CD4-positive, CD25-positive, alpha-beta regulatory T cell (primary cell): ENCODE measurements around the gene TENM4. TPM values are rescaled to one million over a fixed set of nuclear protein-coding genes. Genes with fewer than 3 reads are reported as not detected.

Experiments used
- ATAC-seq, 2 donors: fragments of 150-1000 bp; cut with Tn5 transposase; one replicate each; pipeline ENCODE4 v1.10.0; 2021; ENCODE audit warnings: low read depth in 2 of 2, moderate number of reproducible peaks in 2 of 2, moderate library complexity in 1 of 2
- DNase-seq, 3 donors: peaks; one replicate each; pipeline versions ENCODE4 v3.0.0 to v3.0.0-alpha.2; 2012 to 2022; ENCODE audit warnings: mixed read lengths in 1 of 3
- H3K27ac ChIP-seq: one replicate; pipeline ENCODE4 v1.7.0; 2013; ENCODE audit warnings: mild to moderate bottlenecking, low read length; ENCODE audit not compliant: insufficient read depth, poor library complexity, severe bottlenecking
- H3K27me3 ChIP-seq: one replicate; pipeline ENCODE4 v1.7.0; 2013; ENCODE audit warnings: low read length; ENCODE audit not compliant: control insufficient read depth, insufficient read depth
- H3K36me3 ChIP-seq: one replicate; pipeline ENCODE4 v1.7.0; 2013; ENCODE audit warnings: mild to moderate bottlenecking, low read length, moderate library complexity; ENCODE audit not compliant: control insufficient read depth, insufficient read depth
- H3K4me1 ChIP-seq: 2 replicates; pipeline ENCODE4 v1.7.0; 2013; ENCODE audit warnings: mild to moderate bottlenecking, low read length; ENCODE audit not compliant: insufficient read depth, control insufficient read depth, poor library complexity, severe bottlenecking
- H3K4me3 ChIP-seq: one replicate; pipeline ENCODE4 v1.7.0; 2013; ENCODE audit warnings: low read depth, mild to moderate bottlenecking, low read length, moderate library complexity
- H3K9me3 ChIP-seq, 2 experiments: 1 replicate in 1 of 2; 2 replicates in 1 of 2; pipeline ENCODE4 v1.7.0; 2013; ENCODE audit warnings: low read length in 2 of 2, mild to moderate bottlenecking in 1 of 2, moderate library complexity in 1 of 2; ENCODE audit not compliant: control insufficient read depth in 2 of 2
- H3K27ac Mint-ChIP-seq, 3 donors: one replicate each; pipeline ENCODE4 v1.8.0; 2020 to 2022; ENCODE audit warnings: mild to moderate bottlenecking in 3 of 3, mixed read lengths in 3 of 3, moderate library complexity in 2 of 3
- H3K27me3 Mint-ChIP-seq: one replicate; pipeline ENCODE4 v1.8.0; 2022; ENCODE audit warnings: mild to moderate bottlenecking, mixed read lengths
- H3K36me3 Mint-ChIP-seq: one replicate; pipeline ENCODE4 v1.8.0; 2020; ENCODE audit warnings: mixed read lengths
- H3K4me1 Mint-ChIP-seq, 4 donors: one replicate each; pipeline ENCODE4 v1.8.0; 2020 to 2022; ENCODE audit warnings: mixed read lengths in 4 of 4, mild to moderate bottlenecking in 1 of 4
- H3K4me3 Mint-ChIP-seq, 4 donors: one replicate each; pipeline ENCODE4 v1.8.0; 2020 to 2022; ENCODE audit warnings: mild to moderate bottlenecking in 4 of 4, mixed read lengths in 4 of 4, moderate library complexity in 3 of 4
- H3K9me3 Mint-ChIP-seq, 7 donors: one replicate each; pipeline ENCODE4 v1.8.0; 2020 to 2022; ENCODE audit warnings: mixed read lengths in 7 of 7, mild to moderate bottlenecking in 3 of 7, moderate library complexity in 2 of 7
- polyA plus RNA-seq, 4 donors: library from polyadenylated mRNA; unstranded; fragments of 300-500 nt; fragmentation: Illumina TruSeq; gene quantifications; one replicate each; pipeline ENCODE4 v1.2.3, GENCODE V29; 2021
- total RNA-seq: library from RNA; stranded (reverse); gene quantifications from one replicate; pipeline ENCODE4 v1.2.3, GENCODE V29; 2022

The TENM4 gene
- total and polyA plus RNA-seq, 5 donors from 2014 or later = 0.02 TPM; not detected in 4

- Mint-ChIP-seq H3K4me1 (no peaks in the 10 kb centered on the region), H3K27ac (no peak overlapping the region), H3K27me3 (no peaks in the 10 kb centered on the region), H3K36me3 (no peaks in the 10 kb centered on the region), H3K4me3 (no peak overlapping the region), H3K9me3 (peaks cover 0 to 7% (median 4%) of the 10 kb centered on the region in 7 donors)
- H3K27ac ChIP-seq = no peak overlapping the region
- H3K4me1 ChIP-seq = no peaks in the 10 kb centered on the region
- H3K4me3 ChIP-seq = no peak overlapping the region
- no peaks in the 10 kb centered on the region for H3K9me3 ChIP-seq
- no peaks in the 10 kb centered on the region for H3K27me3 ChIP-seq
- H3K36me3 ChIP-seq = no peaks in the 10 kb centered on the region
- ATAC-seq (no peak), DNase-seq (no peak)
Measured at GRCh38 chr11:79013509-79013908, 427.3 kb downstream of the TENM4 start.

DNA sequence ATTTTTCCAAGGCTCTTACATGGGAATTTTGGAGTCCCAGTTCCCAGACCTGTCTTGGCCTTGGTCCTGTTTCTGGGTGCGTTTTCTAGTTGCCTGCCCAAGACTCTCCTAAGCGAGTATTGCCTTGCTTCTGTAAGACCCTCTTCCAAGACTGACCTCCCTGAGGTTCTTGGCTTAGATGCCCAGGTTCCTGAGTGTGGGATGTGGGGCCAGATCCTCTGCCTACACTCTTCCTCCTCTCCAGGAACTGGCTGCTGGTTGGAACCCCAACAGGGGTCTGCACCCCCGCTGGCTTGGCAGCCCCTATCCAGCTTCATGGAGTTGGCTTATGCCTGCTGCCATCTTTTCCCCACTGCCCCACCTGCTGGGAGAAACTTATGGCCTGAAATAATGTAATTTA, 429.5 kb downstream of the TENM4 start:
- Mint-ChIP-seq H3K4me1 (no peaks in the 10 kb centered on the region), H3K36me3 (no peaks in the 10 kb centered on the region), H3K27ac (no peak overlapping the region), H3K27me3 (no peaks in the 10 kb centered on the region), H3K9me3 (peaks cover 0 to 7% (median 4%) of the 10 kb centered on the region in 7 donors), H3K4me3 (no peak overlapping the region)
- H3K9me3 ChIP-seq = no peaks in the 10 kb centered on the region
- H3K27me3 ChIP-seq = no peaks in the 10 kb centered on the region
- no peak for DNase-seq
- ATAC-seq = no peak
- H3K27ac ChIP-seq = no peak overlapping the region
- H3K36me3 ChIP-seq = no peaks in the 10 kb centered on the region
- no peaks in the 10 kb centered on the region for H3K4me1 ChIP-seq
- H3K4me3 ChIP-seq = no peak overlapping the region

GRCh38 chr11:79007771-79008402, 432.9 kb downstream of the TENM4 start:
- no peak overlapping the region for H3K4me3 Mint-ChIP-seq
- ATAC-seq = no peak
- peaks cover 2 to 8% (median 4%) of the 10 kb centered on the region in 7 donors for H3K9me3 Mint-ChIP-seq

DNA sequence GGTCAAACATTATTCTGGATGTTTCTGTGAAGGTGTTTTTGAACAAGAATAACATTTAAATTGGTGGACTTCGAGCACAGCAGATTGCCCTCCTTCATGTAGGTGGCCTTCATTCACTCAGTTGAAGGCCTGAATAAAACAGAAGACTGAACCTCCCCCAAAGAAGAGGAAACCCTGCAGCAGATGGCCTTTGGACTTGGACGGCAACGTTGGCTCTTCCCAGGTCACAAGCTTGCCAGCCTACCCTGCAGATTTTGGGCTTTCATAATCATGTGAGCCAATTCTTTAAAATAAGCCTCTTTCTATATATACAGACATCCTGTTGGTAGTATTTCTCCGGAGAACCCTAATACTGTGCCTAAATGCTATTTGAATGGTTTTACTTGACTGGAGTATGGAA, 434.0 kb downstream of the TENM4 start:
- no peak overlapping the region for H3K4me3 ChIP-seq
- H3K4me1 Mint-ChIP-seq = no peaks in the 10 kb centered on the region
- H3K27ac ChIP-seq = no peak overlapping the region
- H3K4me1 ChIP-seq = no peaks in the 10 kb centered on the region
- peaks cover 4% of the 10 kb centered on the region for H3K27me3 Mint-ChIP-seq
- no peak overlapping the region for H3K27ac Mint-ChIP-seq
- no peak overlapping the region for H3K4me3 Mint-ChIP-seq
- no peak for DNase-seq
- no peak for ATAC-seq
- H3K9me3 ChIP-seq = peaks cover 0 to 2% of the 10 kb centered on the region in 2 experiments
- no peaks in the 10 kb centered on the region for H3K27me3 ChIP-seq
- H3K9me3 Mint-ChIP-seq = peaks cover 2 to 9% (median 6%) of the 10 kb centered on the region in 7 donors
- H3K36me3 Mint-ChIP-seq = no peaks in the 10 kb centered on the region
- H3K36me3 ChIP-seq = no peaks in the 10 kb centered on the region

More at GRCh38 chr11:79007771-79008402, 432.9 kb downstream of the TENM4 start:
- H3K27ac ChIP-seq = no peak overlapping the region
- Mint-ChIP-seq H3K36me3 (no peaks in the 10 kb centered on the region), H3K27ac (no peak overlapping the region), H3K4me1 (no peaks in the 10 kb centered on the region), H3K27me3 (peaks cover 4% of the 10 kb centered on the region)
- no peaks in the 10 kb centered on the region for H3K4me1 ChIP-seq
- peaks cover 0 to 2% of the 10 kb centered on the region in 2 experiments for H3K9me3 ChIP-seq
- H3K36me3 ChIP-seq = no peaks in the 10 kb centered on the region
- H3K27me3 ChIP-seq = no peaks in the 10 kb centered on the region
- no peak for DNase-seq
- H3K4me3 ChIP-seq = no peak overlapping the region

DNA sequence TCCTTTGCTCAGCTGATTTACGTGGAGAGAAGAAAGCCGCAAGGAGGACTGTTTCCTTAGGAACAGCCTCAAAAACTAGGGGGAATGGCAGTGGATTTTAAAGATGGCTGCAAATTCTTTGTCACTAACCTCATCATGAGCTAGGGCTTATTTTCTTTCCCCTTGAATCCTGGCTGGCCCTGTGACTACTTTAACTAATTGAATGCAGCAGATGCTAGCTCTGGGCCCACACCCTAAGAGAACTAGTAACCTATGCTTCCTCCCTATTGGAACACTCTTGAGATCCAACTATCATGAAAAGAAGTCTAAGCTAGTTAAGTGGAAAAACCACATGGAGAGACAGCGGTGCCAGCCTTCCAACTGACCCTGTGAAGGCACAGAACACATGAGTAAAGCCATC, 444.8 kb downstream of the TENM4 start:
- H3K36me3 ChIP-seq = no peaks in the 10 kb centered on the region
- Mint-ChIP-seq H3K9me3 (peaks cover 0 to 17% (median 7%) of the 10 kb centered on the region in 7 donors), H3K4me1 (no peaks in the 10 kb centered on the region), H3K36me3 (no peaks in the 10 kb centered on the region), H3K27ac (no peak overlapping the region), H3K4me3 (no peak overlapping the region), H3K27me3 (no peaks in the 10 kb centered on the region)
- DNase-seq (no peak), ATAC-seq (no peak)
- H3K27me3 ChIP-seq = no peaks in the 10 kb centered on the region
- peaks cover 3 to 5% of the 10 kb centered on the region in 2 experiments for H3K9me3 ChIP-seq
- no peak overlapping the region for H3K4me3 ChIP-seq
- no peaks in the 10 kb centered on the region for H3K4me1 ChIP-seq
- no peak overlapping the region for H3K27ac ChIP-seq

DNA sequence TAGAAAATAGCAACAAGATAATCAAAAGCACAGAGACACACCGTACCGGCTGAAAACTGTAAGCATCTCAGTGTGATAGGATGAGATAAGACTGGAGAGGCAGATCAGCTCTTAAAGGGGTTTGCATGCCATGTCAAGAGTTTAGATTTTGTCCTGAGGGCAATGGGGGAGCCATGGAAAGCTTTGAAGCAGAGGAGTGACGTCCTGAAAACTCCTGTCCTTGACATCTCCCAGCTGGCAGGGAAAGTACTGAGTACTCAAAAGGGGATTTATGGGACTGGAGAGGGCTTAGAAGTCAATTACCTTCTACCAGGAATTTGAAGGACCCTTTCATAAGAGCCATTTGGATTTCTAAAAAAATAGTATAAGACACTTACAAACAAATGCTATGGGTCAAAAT, 445.7 kb downstream of the TENM4 start:
- H3K27ac ChIP-seq = no peak overlapping the region
- no peaks in the 10 kb centered on the region for H3K4me1 ChIP-seq
- peaks cover 0 to 17% (median 7%) of the 10 kb centered on the region in 7 donors for H3K9me3 Mint-ChIP-seq

GRCh38 chr11:78993802-78994430, 446.9 kb downstream of the TENM4 start:
- Histone ChIP-seq H3K27me3 (no peaks in the 10 kb centered on the region), H3K27ac (no peak overlapping the region), H3K4me3 (no peak overlapping the region), H3K4me1 (no peaks in the 10 kb centered on the region), H3K9me3 (no peaks in the 10 kb centered on the region), H3K36me3 (no peaks in the 10 kb centered on the region)
- DNase-seq (no peak), ATAC-seq (no peak)
- Mint-ChIP-seq H3K4me1 (no peaks in the 10 kb centered on the region), H3K27me3 (no peaks in the 10 kb centered on the region), H3K36me3 (no peaks in the 10 kb centered on the region), H3K9me3 (peaks cover 0 to 9% (median 3%) of the 10 kb centered on the region in 7 donors), H3K27ac (no peak overlapping the region), H3K4me3 (no peak overlapping the region)

More for the DNA sequence above, 445.7 kb downstream of the TENM4 start:
- Mint-ChIP-seq H3K4me3 (no peak overlapping the region), H3K4me1 (no peaks in the 10 kb centered on the region), H3K27ac (no peak overlapping the region), H3K27me3 (no peaks in the 10 kb centered on the region), H3K36me3 (no peaks in the 10 kb centered on the region)
- ATAC-seq = no peak
- Histone ChIP-seq H3K27me3 (no peaks in the 10 kb centered on the region), H3K9me3 (peaks cover 3 to 5% of the 10 kb centered on the region in 2 experiments), H3K4me3 (no peak overlapping the region), H3K36me3 (no peaks in the 10 kb centered on the region)
- no peak for DNase-seq

DNA sequence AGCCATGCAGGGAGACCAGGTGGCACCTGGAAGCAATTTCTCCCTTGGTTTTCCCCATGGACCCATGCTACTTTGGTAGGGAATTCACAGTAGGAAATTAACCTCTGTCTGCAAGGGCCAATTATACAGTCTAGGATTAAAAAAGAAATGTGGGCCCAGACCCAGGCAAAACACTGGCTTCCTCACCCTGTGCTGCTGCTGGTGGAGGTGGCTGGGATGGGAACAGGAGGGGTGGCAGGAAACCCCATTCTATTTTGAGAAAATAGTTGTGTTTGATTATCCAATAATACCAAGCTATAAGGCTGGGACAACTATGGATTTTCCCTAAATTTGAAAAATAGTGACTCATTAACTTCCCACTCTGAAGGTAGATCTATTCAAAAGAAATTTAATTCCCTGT, 449.1 kb downstream of the TENM4 start:
- DNase-seq (no peak), ATAC-seq (no peak)
- Histone ChIP-seq H3K4me1 (no peaks in the 10 kb centered on the region), H3K4me3 (no peak overlapping the region), H3K9me3 (no peaks in the 10 kb centered on the region), H3K36me3 (no peaks in the 10 kb centered on the region), H3K27ac (no peak overlapping the region), H3K27me3 (no peaks in the 10 kb centered on the region)
- Mint-ChIP-seq H3K9me3 (peaks cover 0 to 7% (median 0%) of the 10 kb centered on the region in 7 donors), H3K27ac (no peak overlapping the region), H3K36me3 (no peaks in the 10 kb centered on the region), H3K4me1 (no peaks in the 10 kb centered on the region), H3K4me3 (no peak overlapping the region), H3K27me3 (peaks cover 1% of the 10 kb centered on the region)
